Measurements from ENCODE around the gene COL13A1. TPM values are rescaled to one million over a fixed set of nuclear protein-coding genes. Genes with fewer than 3 reads are reported as not detected.

Gene COL13A1
- total and polyA plus RNA-seq, 7 donors: 0.69 to 5.7 (median 2.9) TPM

- Histone ChIP-seq H3K4me1 (peaks cover 0 to 10% (median 6%) of the 10 kb centered on the region in 4 donors), H3K27me3 (no peaks in the 10 kb centered on the region), H3K4me3 (no peak overlapping the region), H3K9me3 (no peaks in the 10 kb centered on the region), H3K36me3 (no peaks in the 10 kb centered on the region), H3K27ac (no peak overlapping the region)
- TF ChIP-seq EP300 (IDR thresholded peaks at IDR 0.05): no peak
- TF ChIP-seq CTCF (IDR thresholded peaks at IDR 0.05): no peak
- no peak for TF ChIP-seq POLR2A (IDR thresholded peaks at IDR 0.05)
- TF ChIP-seq POLR2AphosphoS5 (IDR thresholded peaks at IDR 0.05): no peak
- WGBS, 2 donors: 74 to 83% methylated on average over 10 of the region's 10 CpGs
- intact Hi-C loops (cut with DNase I): no loop called here
- DNase-seq: no peak
Observed at GRCh38 chr10:69878038-69878437, 76.3 kb downstream of the COL13A1 start.

- H3K4me3 ChIP-seq: no peak overlapping the region
- no peak for TF ChIP-seq CTCF (IDR thresholded peaks at IDR 0.05)
- TF ChIP-seq POLR2A (IDR thresholded peaks at IDR 0.05): no peak
- no peak for TF ChIP-seq EP300 (IDR thresholded peaks at IDR 0.05)
- no peak for TF ChIP-seq POLR2AphosphoS5 (IDR thresholded peaks at IDR 0.05)
- peaks cover 0 to 10% (median 6%) of the 10 kb centered on the region in 4 donors for H3K4me1 ChIP-seq
- no peaks in the 10 kb centered on the region for H3K9me3 ChIP-seq
- no peaks in the 10 kb centered on the region for H3K36me3 ChIP-seq
- no peak overlapping the region for H3K27ac ChIP-seq
- no peaks in the 10 kb centered on the region for H3K27me3 ChIP-seq
- 78 to 89% methylated on average over 3 of the region's 3 CpGs for whole genome bisulfite sequencing, 2 donors
- intact Hi-C loops (cut with DNase I): no loop called here
- DNase-seq: no peak
Observed at GRCh38 chr10:69878951-69879350, 77.2 kb downstream of the COL13A1 start.

- H3K9me3 ChIP-seq: no peaks in the 10 kb centered on the region
- no peak overlapping the region for H3K4me3 ChIP-seq
- H3K4me1 ChIP-seq: peaks cover 0 to 10% (median 6%) of the 10 kb centered on the region in 4 donors
- no peak for DNase-seq
- WGBS, 2 donors: 87 to 89% methylated on average over 13 of the region's 13 CpGs
- no peak overlapping the region for H3K27ac ChIP-seq
- H3K36me3 ChIP-seq: no peaks in the 10 kb centered on the region
- intact Hi-C loops (cut with DNase I): no loop called here
- H3K27me3 ChIP-seq: no peaks in the 10 kb centered on the region
- TF ChIP-seq POLR2A (IDR thresholded peaks at IDR 0.05): no peak
- no peak for TF ChIP-seq POLR2AphosphoS5 (IDR thresholded peaks at IDR 0.05)
- no peak for TF ChIP-seq CTCF (IDR thresholded peaks at IDR 0.05)
- TF ChIP-seq EP300 (IDR thresholded peaks at IDR 0.05): no peak
Observed at GRCh38 chr10:69879634-69880257, 78.0 kb downstream of the COL13A1 start.

- Histone ChIP-seq H3K27me3 (no peaks in the 10 kb centered on the region), H3K36me3 (no peaks in the 10 kb centered on the region), H3K27ac (no peak overlapping the region), H3K4me3 (no peak overlapping the region), H3K9me3 (no peaks in the 10 kb centered on the region), H3K4me1 (peaks cover 0 to 12% (median 9%) of the 10 kb centered on the region in 4 donors)
- 53 to 72% methylated on average over 27 of the region's 27 CpGs for WGBS, 2 donors
- TF ChIP-seq POLR2A (IDR thresholded peaks at IDR 0.05): no peak
- no peak for TF ChIP-seq EP300 (IDR thresholded peaks at IDR 0.05)
- TF ChIP-seq POLR2AphosphoS5 (IDR thresholded peaks at IDR 0.05): no peak
- no peak for TF ChIP-seq CTCF (IDR thresholded peaks at IDR 0.05)
- intact Hi-C loops (cut with DNase I): no loop called here
- DNase-seq: no peak
Observed at GRCh38 chr10:69880301-69881081, 78.8 kb downstream of the COL13A1 start.
